K562 (cell line): ENCODE results near the gene TARBP2.

Experiments used
- HNRNPL ChIP-seq: fragments of 200-400 bp; formaldehyde crosslinking; IDR thresholded peaks from 2 replicates; pipeline ENCODE4 v1.6.1; 2017; ENCODE audit warnings: low read depth, mild to moderate bottlenecking, low read length
- ILK ChIP-seq: fragments of 450-650 bp; IDR thresholded peaks from 2 replicates; pipeline ENCODE4 v1.6.1; 2016; ENCODE audit warnings: missing genetic modification characterization, low read depth, mild to moderate bottlenecking, missing compliant biosample characterization, moderate library complexity, borderline replicate concordance
- NR1H2 ChIP-seq: sonication (generic); formaldehyde crosslinking; IDR thresholded peaks from 2 replicates; pipeline ENCODE4 v1.4.0; 2020; ENCODE audit warnings: mild to moderate bottlenecking, missing genetic modification reagents
- POLR2A ChIP-seq: fragments of 450-650 bp; conservative IDR thresholded peaks from 2 replicates; pipeline ENCODE4 v1.6.1; 2016
- PRMT5 ChIP-seq: sonication (generic); formaldehyde crosslinking; IDR thresholded peaks from 2 replicates; pipeline ENCODE4 v1.5.0; 2020; ENCODE audit warnings: missing genetic modification reagents
- YY1 ChIP-seq, 3 experiments: IDR thresholded peaks; 2 replicates each; pipeline ENCODE4 v1.6.1; 2011; ENCODE audit warnings: low read length in 2 of 3, mild to moderate bottlenecking in 2 of 3, moderate library complexity in 2 of 3, borderline replicate concordance in 1 of 3, control low read depth in 1 of 3, low read depth in 1 of 3; ENCODE audit not compliant: insufficient read depth in 3 of 3, insufficient replicate concordance in 2 of 3, control insufficient read depth in 1 of 3, insufficient read length in 1 of 3; ENCODE audit errors: extremely low read depth in 1 of 3
- ZBED1 ChIP-seq: IDR thresholded peaks from 2 replicates; pipeline ENCODE4 v1.6.1; 2014
- ZC3H8 ChIP-seq: fragments of 450-650 bp; IDR thresholded peaks from 2 replicates; pipeline ENCODE4 v1.6.1; 2017
- ZNF253 ChIP-seq: fragments of 250-450 bp; sonication (Bioruptor Pico); conservative IDR thresholded peaks from 2 replicates; pipeline ENCODE4 v1.6.1; 2021; ENCODE audit warnings: mild to moderate bottlenecking
- TF ChIP-seq, protein P1 (sequence below): sonication (generic); formaldehyde crosslinking; IDR thresholded peaks from 2 replicates; pipeline ENCODE4 v1.8.1; 2022; ENCODE audit warnings: missing genetic modification reagents
- TF ChIP-seq, protein P2 (sequence below): fragments of 450-650 bp; IDR thresholded peaks from 2 replicates; pipeline ENCODE4 v1.6.1; 2016; ENCODE audit warnings: low read depth, mild to moderate bottlenecking, moderate library complexity
- TF ChIP-seq, protein P3 (sequence below): sonication (generic); formaldehyde crosslinking; IDR thresholded peaks from 2 replicates; pipeline ENCODE4 v1.9.0; 2022; ENCODE audit warnings: mild to moderate bottlenecking, missing genetic modification reagents
- TF ChIP-seq, protein P4 (sequence below), 3 experiments: IDR thresholded peaks in 2 of 3; conservative IDR thresholded peaks in 1 of 3; 2 replicates each; pipeline ENCODE4 v1.5.1; 2011 to 2012; ENCODE audit warnings: low read length in 3 of 3, mild to moderate bottlenecking in 3 of 3, control low read depth in 2 of 3, improper control_type of control experiment in 1 of 3, inconsistent platforms in 1 of 3, low read depth in 1 of 3, mixed read lengths in 1 of 3, moderate library complexity in 1 of 3; ENCODE audit not compliant: insufficient read depth in 2 of 3

DNA sequence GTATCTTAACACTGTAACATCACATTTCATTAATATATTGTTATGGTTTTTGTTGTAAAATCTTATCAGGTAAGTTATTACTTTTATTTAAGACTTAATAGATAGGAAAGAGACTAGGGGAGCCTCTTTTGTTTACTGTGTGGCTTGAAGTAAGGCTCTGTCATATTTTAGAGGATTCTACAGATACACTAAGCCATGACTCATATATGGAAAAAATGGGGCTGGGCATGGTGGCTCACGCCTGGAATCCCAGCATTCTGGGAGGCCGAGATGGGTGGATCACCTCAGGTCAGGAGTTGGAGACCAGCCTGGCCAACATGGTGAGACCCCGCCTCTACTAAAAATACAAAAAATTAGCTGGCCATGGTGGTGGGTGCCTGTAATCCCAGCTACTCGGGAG lies 29.8 kb downstream of the TARBP2 start:
- TF ChIP-seq PRMT5 (CRISPR knock-in tag), result no peak
- no peak for TF ChIP-seq NR1H2 (CRISPR knock-in tag)
- TF ChIP-seq, protein P1, sequence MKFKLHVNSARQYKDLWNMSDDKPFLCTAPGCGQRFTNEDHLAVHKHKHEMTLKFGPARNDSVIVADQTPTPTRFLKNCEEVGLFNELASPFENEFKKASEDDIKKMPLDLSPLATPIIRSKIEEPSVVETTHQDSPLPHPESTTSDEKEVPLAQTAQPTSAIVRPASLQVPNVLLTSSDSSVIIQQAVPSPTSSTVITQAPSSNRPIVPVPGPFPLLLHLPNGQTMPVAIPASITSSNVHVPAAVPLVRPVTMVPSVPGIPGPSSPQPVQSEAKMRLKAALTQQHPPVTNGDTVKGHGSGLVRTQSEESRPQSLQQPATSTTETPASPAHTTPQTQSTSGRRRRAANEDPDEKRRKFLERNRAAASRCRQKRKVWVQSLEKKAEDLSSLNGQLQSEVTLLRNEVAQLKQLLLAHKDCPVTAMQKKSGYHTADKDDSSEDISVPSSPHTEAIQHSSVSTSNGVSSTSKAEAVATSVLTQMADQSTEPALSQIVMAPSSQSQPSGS, result no peak
- no peak for TF ChIP-seq ZBED1
- TF ChIP-seq HNRNPL, result no peak
- TF ChIP-seq, protein P2, sequence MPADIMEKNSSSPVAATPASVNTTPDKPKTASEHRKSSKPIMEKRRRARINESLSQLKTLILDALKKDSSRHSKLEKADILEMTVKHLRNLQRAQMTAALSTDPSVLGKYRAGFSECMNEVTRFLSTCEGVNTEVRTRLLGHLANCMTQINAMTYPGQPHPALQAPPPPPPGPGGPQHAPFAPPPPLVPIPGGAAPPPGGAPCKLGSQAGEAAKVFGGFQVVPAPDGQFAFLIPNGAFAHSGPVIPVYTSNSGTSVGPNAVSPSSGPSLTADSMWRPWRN, result no peak
- no peak for TF ChIP-seq POLR2A
- TF ChIP-seq, protein P3, sequence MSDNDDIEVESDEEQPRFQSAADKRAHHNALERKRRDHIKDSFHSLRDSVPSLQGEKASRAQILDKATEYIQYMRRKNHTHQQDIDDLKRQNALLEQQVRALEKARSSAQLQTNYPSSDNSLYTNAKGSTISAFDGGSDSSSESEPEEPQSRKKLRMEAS (CRISPR knock-in tag), result no peak
- no peak for TF ChIP-seq ILK (tag)
- TF ChIP-seq YY1 (IDR thresholded peaks at IDR 0.05; ENCODE audit: borderline replicate concordance in 1 of 3, control insufficient read depth in 1 of 3, extremely low read depth in 1 of 3, insufficient read depth in 3 of 3, insufficient read length in 1 of 3, insufficient replicate concordance in 2 of 3, low read depth in 1 of 3, low read length in 2 of 3), result no peak
- TF ChIP-seq, protein P4, sequence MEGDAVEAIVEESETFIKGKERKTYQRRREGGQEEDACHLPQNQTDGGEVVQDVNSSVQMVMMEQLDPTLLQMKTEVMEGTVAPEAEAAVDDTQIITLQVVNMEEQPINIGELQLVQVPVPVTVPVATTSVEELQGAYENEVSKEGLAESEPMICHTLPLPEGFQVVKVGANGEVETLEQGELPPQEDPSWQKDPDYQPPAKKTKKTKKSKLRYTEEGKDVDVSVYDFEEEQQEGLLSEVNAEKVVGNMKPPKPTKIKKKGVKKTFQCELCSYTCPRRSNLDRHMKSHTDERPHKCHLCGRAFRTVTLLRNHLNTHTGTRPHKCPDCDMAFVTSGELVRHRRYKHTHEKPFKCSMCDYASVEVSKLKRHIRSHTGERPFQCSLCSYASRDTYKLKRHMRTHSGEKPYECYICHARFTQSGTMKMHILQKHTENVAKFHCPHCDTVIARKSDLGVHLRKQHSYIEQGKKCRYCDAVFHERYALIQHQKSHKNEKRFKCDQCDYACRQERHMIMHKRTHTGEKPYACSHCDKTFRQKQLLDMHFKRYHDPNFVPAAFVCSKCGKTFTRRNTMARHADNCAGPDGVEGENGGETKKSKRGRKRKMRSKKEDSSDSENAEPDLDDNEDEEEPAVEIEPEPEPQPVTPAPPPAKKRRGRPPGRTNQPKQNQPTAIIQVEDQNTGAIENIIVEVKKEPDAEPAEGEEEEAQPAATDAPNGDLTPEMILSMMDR (IDR thresholded peaks at IDR 0.05 in 2 of 3, conservative IDR thresholded peaks at IDR 0.05 in 1 of 3; ENCODE audit: insufficient read depth in 2 of 3, low read depth in 1 of 3, low read length in 3 of 3), result no peak
- TF ChIP-seq ZNF253 (CRISPR knock-in tag), result no peak
- TF ChIP-seq ZC3H8, result no peak
